HEK293 (cell line): ENCODE data around the gene NOC2L.

ENCODE experiments used
- AEBP2 ChIP-seq: fragments of 450-650 bp; formaldehyde crosslinking; IDR thresholded peaks from 2 replicates; pipeline ENCODE4 v1.5.1; 2016; ENCODE audit warnings: missing biosample characterization, missing genetic modification characterization, borderline replicate concordance
- BCL11B ChIP-seq: fragments of 450-650 bp; formaldehyde crosslinking; IDR thresholded peaks from 2 replicates; pipeline ENCODE4 v1.5.1; 2016; ENCODE audit warnings: low read depth, missing biosample characterization, missing genetic modification characterization
- GLIS2 ChIP-seq: fragments of 450-650 bp; formaldehyde crosslinking; IDR thresholded peaks from 2 replicates; pipeline ENCODE4 v1.5.1; 2016; ENCODE audit warnings: missing biosample characterization, missing genetic modification characterization
- HOXC10 ChIP-seq: sonication (generic); formaldehyde crosslinking; IDR thresholded peaks from 2 replicates; pipeline ENCODE4 v1.8.1; 2023; ENCODE audit warnings: mild to moderate bottlenecking, missing genetic modification reagents
- HOXD13 ChIP-seq: sonication (generic); formaldehyde crosslinking; IDR thresholded peaks from 2 replicates; pipeline ENCODE4 v1.8.0; 2022; ENCODE audit warnings: missing genetic modification reagents, borderline replicate concordance
- KLF8 ChIP-seq: fragments of 450-650 bp; formaldehyde crosslinking; IDR thresholded peaks from 2 replicates; pipeline ENCODE4 v1.5.1; 2016; ENCODE audit warnings: missing biosample characterization, missing genetic modification characterization
- MEIS1 ChIP-seq: sonication (generic); formaldehyde crosslinking; IDR thresholded peaks from 2 replicates; pipeline ENCODE4 v1.8.1; 2022; ENCODE audit warnings: missing genetic modification reagents, mild to moderate bottlenecking, borderline replicate concordance
- MZF1 ChIP-seq: fragments of 450-650 bp; formaldehyde crosslinking; IDR thresholded peaks from 2 replicates; pipeline ENCODE4 v1.5.1; 2017; ENCODE audit warnings: missing biosample characterization, missing genetic modification characterization, borderline replicate concordance
- OVOL3 ChIP-seq: fragments of 450-650 bp; formaldehyde crosslinking; IDR thresholded peaks from 2 replicates; pipeline ENCODE4 v1.5.1; 2016; ENCODE audit warnings: missing biosample characterization, missing genetic modification characterization
- SCRT1 ChIP-seq: fragments of 450-650 bp; formaldehyde crosslinking; IDR thresholded peaks from 2 replicates; pipeline ENCODE4 v1.5.1; 2016; ENCODE audit warnings: missing biosample characterization, missing genetic modification characterization, borderline replicate concordance
- SETDB1 ChIP-seq: IDR thresholded peaks from one replicate; pipeline ENCODE4 v1.6.1; 2017; ENCODE audit warnings: mild to moderate bottlenecking, low read length, moderate library complexity, mixed read lengths; ENCODE audit not compliant: insufficient read length
- WT1 ChIP-seq: fragments of 450-650 bp; formaldehyde crosslinking; IDR thresholded peaks from 2 replicates; pipeline ENCODE4 v1.5.1; 2016; ENCODE audit warnings: missing biosample characterization, missing genetic modification characterization
- YY2 ChIP-seq: fragments of 450-650 bp; formaldehyde crosslinking; IDR thresholded peaks from 2 replicates; pipeline ENCODE4 v1.5.1; 2016; ENCODE audit warnings: missing biosample characterization, missing genetic modification characterization
- ZBTB1 ChIP-seq: fragments of 450-650 bp; formaldehyde crosslinking; IDR thresholded peaks from 2 replicates; pipeline ENCODE4 v1.5.1; 2016; ENCODE audit warnings: missing biosample characterization, missing genetic modification characterization
- ZEB2 ChIP-seq: fragments of 450-650 bp; formaldehyde crosslinking; IDR thresholded peaks from 2 replicates; pipeline ENCODE4 v1.5.1; 2016; ENCODE audit warnings: missing biosample characterization, missing genetic modification characterization
- ZFHX2 ChIP-seq: fragments of 450-650 bp; formaldehyde crosslinking; conservative IDR thresholded peaks from 2 replicates; pipeline ENCODE4 v1.5.1; 2016; ENCODE audit warnings: missing biosample characterization, missing genetic modification characterization
- ZFP3 ChIP-seq: fragments of 450-650 bp; formaldehyde crosslinking; IDR thresholded peaks from 2 replicates; pipeline ENCODE4 v1.5.1; 2016; ENCODE audit warnings: low read depth, missing biosample characterization, missing genetic modification characterization
- ZFP41 ChIP-seq: fragments of 450-650 bp; formaldehyde crosslinking; IDR thresholded peaks from 2 replicates; pipeline ENCODE4 v1.5.1; 2016; ENCODE audit warnings: missing biosample characterization, missing genetic modification characterization, borderline replicate concordance
- ZFP69B ChIP-seq: fragments of 450-650 bp; formaldehyde crosslinking; IDR thresholded peaks from 2 replicates; pipeline ENCODE4 v1.5.1; 2016; ENCODE audit warnings: missing biosample characterization, missing genetic modification characterization
- ZNF114 ChIP-seq: fragments of 450-650 bp; formaldehyde crosslinking; IDR thresholded peaks from 2 replicates; pipeline ENCODE4 v1.5.0; 2017; ENCODE audit warnings: missing biosample characterization, missing genetic modification characterization
- ZNF133 ChIP-seq: fragments of 450-650 bp; formaldehyde crosslinking; IDR thresholded peaks from 2 replicates; pipeline ENCODE4 v1.5.1; 2016; ENCODE audit warnings: missing biosample characterization, missing genetic modification characterization
- ZNF174 ChIP-seq: fragments of 450-650 bp; formaldehyde crosslinking; IDR thresholded peaks from 2 replicates; pipeline ENCODE4 v1.5.0; 2017; ENCODE audit warnings: missing biosample characterization, mild to moderate bottlenecking, missing genetic modification characterization
- ZNF2 ChIP-seq: fragments of 450-650 bp; formaldehyde crosslinking; IDR thresholded peaks from 2 replicates; pipeline ENCODE4 v1.5.1; 2016; ENCODE audit warnings: missing biosample characterization, missing genetic modification characterization
- ZNF221 ChIP-seq: fragments of 450-650 bp; formaldehyde crosslinking; IDR thresholded peaks from 2 replicates; pipeline ENCODE4 v1.5.1; 2017; ENCODE audit warnings: missing biosample characterization, missing genetic modification characterization, borderline replicate concordance
- ZNF239 ChIP-seq: fragments of 450-650 bp; formaldehyde crosslinking; IDR thresholded peaks from 2 replicates; pipeline ENCODE4 v1.5.1; 2016; ENCODE audit warnings: missing biosample characterization, missing genetic modification characterization
- ZNF280C ChIP-seq: fragments of 450-650 bp; formaldehyde crosslinking; IDR thresholded peaks from 2 replicates; pipeline ENCODE4 v1.5.1; 2016; ENCODE audit warnings: missing biosample characterization, missing genetic modification characterization
- ZNF324 ChIP-seq: fragments of 450-650 bp; formaldehyde crosslinking; IDR thresholded peaks from 2 replicates; pipeline ENCODE4 v1.5.1; 2016; ENCODE audit warnings: missing biosample characterization, missing genetic modification characterization
- ZNF530 ChIP-seq: fragments of 450-650 bp; formaldehyde crosslinking; IDR thresholded peaks from 2 replicates; pipeline ENCODE4 v1.5.1; 2016; ENCODE audit warnings: low read depth, missing biosample characterization, missing genetic modification characterization
- ZNF626 ChIP-seq: fragments of 450-650 bp; sonication (Bioruptor Pico); formaldehyde crosslinking; IDR thresholded peaks from 2 replicates; pipeline ENCODE4 v1.5.1; 2018; ENCODE audit warnings: missing biosample characterization, missing genetic modification characterization, inconsistent platforms
- ZNF629 ChIP-seq: fragments of 450-650 bp; formaldehyde crosslinking; IDR thresholded peaks from 2 replicates; pipeline ENCODE4 v1.5.1; 2017; ENCODE audit warnings: missing biosample characterization, missing genetic modification characterization
- ZNF639 ChIP-seq: fragments of 450-650 bp; formaldehyde crosslinking; IDR thresholded peaks from 2 replicates; pipeline ENCODE4 v1.5.1; 2016; ENCODE audit warnings: missing biosample characterization, missing genetic modification characterization
- ZNF645 ChIP-seq: fragments of 450-650 bp; formaldehyde crosslinking; IDR thresholded peaks from 2 replicates; pipeline ENCODE4; 2016; ENCODE audit warnings: missing biosample characterization, missing genetic modification characterization
- ZNF664 ChIP-seq: fragments of 450-650 bp; formaldehyde crosslinking; IDR thresholded peaks from 2 replicates; pipeline ENCODE4 v1.5.1; 2016; ENCODE audit warnings: missing biosample characterization, missing genetic modification characterization
- ZNF76 ChIP-seq: fragments of 450-650 bp; formaldehyde crosslinking; IDR thresholded peaks from 2 replicates; pipeline ENCODE4; 2016; ENCODE audit warnings: low read depth, missing biosample characterization, missing genetic modification characterization, borderline replicate concordance
- ZNF830 ChIP-seq: fragments of 450-650 bp; IDR thresholded peaks from 2 replicates; pipeline ENCODE4 v1.5.0; 2018; ENCODE audit warnings: missing biosample characterization, missing genetic modification characterization, low read depth, mild to moderate bottlenecking, moderate library complexity
- ZXDB ChIP-seq: fragments of 450-650 bp; formaldehyde crosslinking; IDR thresholded peaks from 2 replicates; pipeline ENCODE4 v1.5.1; 2016; ENCODE audit warnings: missing biosample characterization, missing genetic modification characterization

NOC2L gene

GRCh38 chr1:934991-935750, 23.9 kb downstream of the NOC2L start (continued):
- TF ChIP-seq ZNF664 (tag by site-specific recombination) (no peak), ZNF133 (tag by site-specific recombination) (no peak), HOXC10 (CRISPR knock-in tag) (no peak), SETDB1 (no peak), ZNF239 (tag by site-specific recombination) (no peak), ZFHX2 (tag by site-specific recombination) (peak; percentile 93), ZNF830 (tag by site-specific recombination) (no peak), ZFP41 (tag by site-specific recombination) (no peak), OVOL3 (tag by site-specific recombination) (no peak), ZNF221 (tag by site-specific recombination) (no peak), ZNF2 (tag by site-specific recombination) (no peak), ZNF530 (tag by site-specific recombination) (no peak), ZNF629 (no peak; the same call in 1 of the 2 replicates), ZNF174 (tag by site-specific recombination) (no peak), GLIS2 (tag by site-specific recombination) (no peak; the same call in 1 of the 2 replicates), ZXDB (tag by site-specific recombination) (no peak), MEIS1 (CRISPR knock-in tag) (no peak), WT1 (tag by site-specific recombination) (peak; percentile 56; the same call in 1 of the 2 replicates), ZBTB1 (tag by site-specific recombination) (no peak), ZNF639 (0 out of 2 replicates have a peak, but pooled peaks have one; percentile 10), YY2 (tag by site-specific recombination) (no peak), KLF8 (tag by site-specific recombination) (no peak; the same call in 1 of the 2 replicates), ZEB2 (tag by site-specific recombination) (peak; percentile 60; the same call in 1 of the 2 replicates), SCRT1 (tag by site-specific recombination) (peak; percentile 94), HOXD13 (CRISPR knock-in tag) (no peak), ZNF626 (tag by site-specific recombination) (no peak), AEBP2 (tag by site-specific recombination) (no peak), ZNF76 (tag by site-specific recombination) (peak; percentile 17; the same call in 1 of the 2 replicates), ZFP3 (tag by site-specific recombination) (no peak), ZNF324 (tag by site-specific recombination) (no peak), ZNF280C (no peak), BCL11B (tag by site-specific recombination) (0 out of 2 replicates have a peak, but pooled peaks have one; percentile 19), MZF1 (tag by site-specific recombination) (no peak), ZNF114 (no peak), ZFP69B (tag by site-specific recombination) (peak; percentile 64), ZNF645 (tag by site-specific recombination) (no peak)
